NCI-H2107 treated with DMSO at 0.1 percent for 48 hours (cell line): Measurements from ENCODE around the gene P2RY2.
"Not testable (repeated sequence)": the region's sequence is repeated elsewhere in the genome, so short reads cannot be mapped to it uniquely, and the experiment has no call there.

Experiments used
- DNase-seq: peaks from one replicate; lab custom pipeline; 2025; ENCODE audit not compliant: unreplicated experiment; lab: John Stamatoyannopoulos, UW

P2RY2 gene

GRCh38 chr11:73265278-73265810 is 47.3 kb downstream of the P2RY2 start:
- no peak for DNase-seq

- DNase-seq = no peak
Measured at GRCh38 chr11:73265853-73266645, 48.0 kb downstream of the P2RY2 start.

GRCh38 chr11:73266646-73267020 is 48.6 kb downstream of the P2RY2 start:
- no peak for DNase-seq

GRCh38 chr11:73267122-73267846 is 49.2 kb downstream of the P2RY2 start:
- no peak for DNase-seq

GRCh38 chr11:73267906-73268540 is 49.9 kb downstream of the P2RY2 start:
- DNase-seq = no peak

GRCh38 chr11:73268671-73269271 is 50.7 kb downstream of the P2RY2 start:
- no peak for DNase-seq

- no peak for DNase-seq
Measured at GRCh38 chr11:73269459-73270015, 51.5 kb downstream of the P2RY2 start.

- DNase-seq = no peak
Measured at GRCh38 chr11:73270016-73270854, 52.2 kb downstream of the P2RY2 start.

GRCh38 chr11:73270855-73271477 is 52.9 kb downstream of the P2RY2 start:
- no peak for DNase-seq

GRCh38 chr11:73271478-73271865 is 53.4 kb downstream of the P2RY2 start:
- DNase-seq = not testable (repeated sequence)

GRCh38 chr11:73271936-73272679 is 54.0 kb downstream of the P2RY2 start, which contains the start of gene P2RY6:
P2RY6 (plus strand) TSS chr11:73272338; CDS start chr11:73296519, 24,181 bp downstream.
- no peak for DNase-seq

- DNase-seq = no peak
Measured at GRCh38 chr11:73272680-73273038, 54.6 kb downstream of the P2RY2 start.

GRCh38 chr11:73273222-73273895 is 55.3 kb downstream of the P2RY2 start:
- no peak for DNase-seq

GRCh38 chr11:73274191-73274590 is 56.1 kb downstream of the P2RY2 start:
- DNase-seq = not testable (repeated sequence)

GRCh38 chr11:73274722-73275380 is 56.8 kb downstream of the P2RY2 start:
- no peak for DNase-seq

- no peak for DNase-seq
Measured at GRCh38 chr11:73275381-73275750, 57.3 kb downstream of the P2RY2 start.

GRCh38 chr11:73277467-73277866 is 59.4 kb downstream of the P2RY2 start:
- no peak for DNase-seq

- DNase-seq = no peak
Measured at GRCh38 chr11:73280626-73281025, 62.5 kb downstream of the P2RY2 start.
